ENCODE data around the gene ARMH2. TPM values are rescaled to one million over a fixed set of nuclear protein-coding genes. Genes with fewer than 3 reads are reported as not detected.

Gene ARMH2
- total and polyA plus RNA-seq, 9 of the 15 experiments (the other 6 are each of a cell fraction or from before 2014, with no cell fraction given), result not detected

- no peaks in the 10 kb centered on the region for H3K36me3 ChIP-seq (ENCODE audit: control insufficient read depth, insufficient read depth, low read length)
- CTCF ChIA-PET (ENCODE audit: low intra/inter-chr PET ratio), result no interaction called here
- no peak overlapping the region for H3K4me2 ChIP-seq (ENCODE audit: insufficient read depth, low read length)
- POLR2A ChIA-PET, result interaction anchor here (1.2 to 2.4 kb wide), 2 partner anchors 12 to 14 kb away, joined by 4 to 7 read pairs; partner anchors contain the start of gene GMNN
- in situ Hi-C loops (cut with MboI), result loop anchor here (10.0 kb wide), 1 partner anchor 185 kb away; no protein-coding TSS in a partner anchor
- no peak for TF ChIP-seq U2AF2 (optimal IDR thresholded peaks at IDR 0.05; ENCODE audit: low read depth, low read length)
- no peak for TF ChIP-seq IFI16 (CRISPR knock-in tag; IDR thresholded peaks at IDR 0.05)
- TF ChIP-seq SETDB1 (IDR thresholded peaks at IDR 0.05; ENCODE audit: low read length), result no peak
- no peak for TF ChIP-seq PHF8 (IDR thresholded peaks at IDR 0.05; ENCODE audit: borderline replicate concordance, low read length)
- TF ChIP-seq ARNT (IDR thresholded peaks at IDR 0.05), result no peak
- no peak for TF ChIP-seq PURB (CRISPR knock-in tag; IDR thresholded peaks at IDR 0.05; ENCODE audit: low read depth)
- no peak for TF ChIP-seq FOXA1 (IDR thresholded peaks at IDR 0.05; ENCODE audit: borderline replicate concordance)
- TF ChIP-seq CTCF (IDR thresholded peaks at IDR 0.05 in 2 of 3, conservative IDR thresholded peaks at IDR 0.05 in 1 of 3; ENCODE audit: insufficient read depth in 2 of 3, low read depth in 1 of 3, low read length in 3 of 3), result no peak
- TF ChIP-seq ZNF561 (CRISPR knock-in tag; conservative IDR thresholded peaks at IDR 0.05), result no peak
- no peak for TF ChIP-seq ZNF121 (CRISPR knock-in tag; conservative IDR thresholded peaks at IDR 0.05)
- H3K9ac ChIP-seq (ENCODE audit: insufficient read depth in 1 of 2, low read depth in 2 of 2, low read length in 2 of 2), result no peak overlapping the region
- H3K4me1 ChIP-seq (replicated peaks in 1 of 2; ENCODE audit: control insufficient read depth in 2 of 2, insufficient read depth in 2 of 2, low read length in 2 of 2), result peaks cover 10 to 14% of the 10 kb centered on the region in 2 experiments
- no peaks in the 10 kb centered on the region for H3K9me3 ChIP-seq (replicated peaks; ENCODE audit: control insufficient read depth, insufficient read depth, low read depth, low read length)
- H3K4me3 ChIP-seq, result no peak overlapping the region
- intact Hi-C loops (cut with micrococcal nuclease), result loop anchor here (2.0 kb wide), 1 partner anchor 39 kb away; no protein-coding TSS in a partner anchor
- FAIRE-seq (no peak), DNase-seq (ENCODE audit: extremely low read depth in 1 of 4, low spot score in 3 of 4) (no peak), ATAC-seq (no peak)
- no peaks in the 10 kb centered on the region for H3K79me2 ChIP-seq (ENCODE audit: control insufficient read depth, insufficient read depth, low read length)
- H2AFZ ChIP-seq (ENCODE audit: low read depth, low read length), result no peak overlapping the region
- H3K27me3 ChIP-seq (ENCODE audit: control insufficient read depth in 2 of 2, insufficient read depth in 2 of 2, low read length in 2 of 2), result no peaks in the 10 kb centered on the region
- no peaks in the 10 kb centered on the region for H4K20me1 ChIP-seq (replicated peaks; ENCODE audit: control insufficient read depth, insufficient read depth, low read length)
- BruUV-seq (replicated peaks), result no TSS peak
- H3K27ac ChIP-seq (ENCODE audit: extremely low read depth, low read depth, low read length), result no peak overlapping the region
- H3K9me1 ChIP-seq (ENCODE audit: control insufficient read depth, insufficient read depth, low read length), result no peaks in the 10 kb centered on the region
- WGBS (ENCODE audit: insufficient coverage, low coverage, missing lambda C conversion rate), result 58% methylated on average over 5 of the region's 5 CpGs
These were observed 38.5 kb downstream of the ARMH2 start for GRCh38 chr6:24760210-24760609.

Measured in K562 (cell line).